H54 (cell line): ENCODE results near the gene KCNJ1.

Experiments
- DNase-seq: peaks from one replicate; pipeline ENCODE4 v3.0.0; 2011; ENCODE audit warnings: low spot score, mixed read lengths; ENCODE audit not compliant: insufficient read length
- FAIRE-seq: peaks from 3 replicates; lab custom pipeline; 2011; peaks lifted over from hg19 to GRCh38; lab: Jason Lieb, UNC
- POLR2A ChIP-seq: IDR thresholded peaks from 2 replicates; pipeline ENCODE4 v1.6.1; 2011; ENCODE audit warnings: low read depth, mild to moderate bottlenecking, low read length

KCNJ1 gene

DNA sequence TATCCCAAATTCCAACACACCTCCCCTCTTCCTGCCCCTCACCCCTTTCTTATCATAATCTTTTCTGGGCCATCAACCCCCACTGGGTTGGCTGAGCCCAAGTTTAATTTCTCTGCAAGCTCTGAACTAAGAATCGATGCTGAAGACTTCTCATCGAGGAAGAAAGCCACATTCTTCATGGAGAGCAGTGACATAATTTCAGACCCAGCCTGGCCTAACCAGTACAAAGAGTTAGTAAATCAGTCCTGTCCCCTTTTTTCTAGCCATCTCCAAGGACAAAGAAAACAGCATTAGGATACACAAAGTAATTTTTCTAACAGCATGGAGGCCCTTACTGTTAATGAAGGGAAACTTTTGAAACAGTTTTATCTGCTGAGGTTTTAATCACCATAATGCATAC is 45.0 kb downstream of the KCNJ1 start:
- DNase-seq (no peak), FAIRE-seq (no peak)
- TF ChIP-seq POLR2A: no peak

DNA sequence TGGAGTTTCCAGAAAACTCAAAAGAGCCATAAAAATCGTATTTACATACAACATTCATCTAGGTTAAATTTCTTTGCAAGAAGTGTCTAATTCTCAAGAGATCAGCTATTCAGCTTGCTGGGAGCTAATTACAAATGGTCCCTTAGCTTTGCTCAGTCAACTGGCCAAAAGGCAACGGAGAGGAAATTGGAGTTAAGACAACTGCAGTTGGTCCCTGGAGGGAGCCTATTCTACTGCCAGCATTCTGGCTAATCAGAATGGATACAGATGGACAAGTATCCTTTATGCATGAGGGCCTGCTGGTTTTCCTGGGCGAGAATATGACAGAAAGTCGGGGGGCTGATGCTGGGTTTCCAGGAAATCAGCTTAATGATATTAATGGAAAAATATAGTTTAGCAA is 45.5 kb downstream of the KCNJ1 start:
- TF ChIP-seq POLR2A: no peak
- FAIRE-seq (no peak), DNase-seq (no peak)

DNA sequence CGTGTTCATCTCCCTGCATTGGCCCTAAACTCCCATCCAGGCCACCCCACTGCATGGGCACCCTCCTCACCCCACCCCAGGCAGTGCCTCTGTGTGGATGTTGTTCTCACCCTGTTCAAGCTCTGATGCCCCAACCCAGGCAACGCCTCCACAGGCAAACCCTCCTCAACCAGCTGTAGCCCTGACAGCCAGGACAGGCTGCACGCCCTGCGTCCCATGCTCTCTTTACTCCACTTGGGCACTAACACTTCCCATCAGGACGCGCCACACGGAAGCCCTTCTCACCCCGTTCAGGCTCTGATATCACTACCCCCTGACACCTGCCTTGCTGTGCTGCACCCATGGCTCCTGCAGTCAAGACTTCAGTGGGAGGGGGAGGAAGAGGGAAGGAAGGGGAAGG is 47.9 kb downstream of the KCNJ1 start:
- DNase-seq (no peak), FAIRE-seq (no peak)
- no peak for TF ChIP-seq POLR2A

DNA sequence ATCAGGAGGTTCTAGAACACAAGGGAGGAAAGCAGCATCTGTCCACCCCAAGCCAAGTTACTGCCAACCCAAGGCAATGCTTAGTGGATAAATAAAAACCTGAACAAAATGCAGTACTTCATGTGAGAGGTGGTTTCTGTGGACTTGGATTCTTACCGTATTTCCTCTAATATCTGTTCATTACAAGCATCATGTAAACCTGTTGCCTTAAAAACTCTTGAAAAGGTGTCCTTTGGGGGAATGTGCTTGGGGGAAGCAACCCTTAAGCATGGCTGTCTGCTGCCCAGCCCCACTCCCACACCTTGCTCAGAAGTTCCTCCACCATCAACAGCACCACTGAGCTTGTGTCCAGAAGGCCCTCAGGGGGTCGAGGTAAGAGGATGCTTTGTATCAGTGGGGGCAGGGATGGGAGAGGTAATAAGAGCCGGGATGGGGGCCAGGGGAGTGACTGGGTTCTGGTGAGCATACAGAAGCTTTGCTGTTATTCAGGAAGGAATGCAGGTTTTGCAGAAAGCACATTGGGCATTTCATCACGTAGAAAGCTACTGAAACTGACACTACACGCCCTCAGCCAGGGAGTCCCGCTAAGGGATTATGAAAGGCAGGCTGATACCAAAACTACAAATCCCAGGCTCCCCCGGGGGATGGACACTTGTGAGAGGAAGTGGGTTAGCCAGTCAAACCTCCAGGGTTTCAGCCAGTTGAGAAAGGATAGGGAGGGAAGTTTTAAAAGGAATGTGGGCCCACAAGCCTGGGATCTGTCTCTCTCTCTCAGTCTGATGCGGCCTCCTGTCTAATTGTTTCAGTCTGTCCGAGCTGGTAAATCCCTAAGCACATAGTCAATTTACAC is 52.0 kb downstream of the KCNJ1 start:
- no peak for FAIRE-seq

DNA sequence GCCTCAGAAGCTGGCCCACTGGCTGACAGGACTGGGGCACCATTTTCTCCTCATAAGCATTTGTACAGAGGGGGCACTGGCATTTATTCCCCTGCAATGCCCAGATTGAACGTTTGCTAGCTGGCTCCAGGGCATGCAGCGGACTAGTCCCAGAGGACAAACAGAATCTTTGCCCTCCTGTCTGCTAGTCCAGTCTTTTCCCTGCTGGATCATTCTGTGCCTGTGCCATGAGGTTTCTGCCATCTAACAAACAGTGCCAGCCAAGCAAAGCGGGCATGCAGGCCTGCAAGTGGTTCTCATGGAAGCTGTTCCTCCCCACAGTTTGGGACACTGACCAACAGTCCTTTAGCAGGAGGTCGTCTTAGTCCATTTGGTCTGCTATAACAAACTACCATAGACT is 53.4 kb downstream of the KCNJ1 start:
- TF ChIP-seq POLR2A: no peak
- FAIRE-seq (no peak), DNase-seq (no peak)

More for the DNA sequence above, 52.0 kb downstream of the KCNJ1 start:
- TF ChIP-seq POLR2A: no peak
- DNase-seq: peak; percentile 16

DNA sequence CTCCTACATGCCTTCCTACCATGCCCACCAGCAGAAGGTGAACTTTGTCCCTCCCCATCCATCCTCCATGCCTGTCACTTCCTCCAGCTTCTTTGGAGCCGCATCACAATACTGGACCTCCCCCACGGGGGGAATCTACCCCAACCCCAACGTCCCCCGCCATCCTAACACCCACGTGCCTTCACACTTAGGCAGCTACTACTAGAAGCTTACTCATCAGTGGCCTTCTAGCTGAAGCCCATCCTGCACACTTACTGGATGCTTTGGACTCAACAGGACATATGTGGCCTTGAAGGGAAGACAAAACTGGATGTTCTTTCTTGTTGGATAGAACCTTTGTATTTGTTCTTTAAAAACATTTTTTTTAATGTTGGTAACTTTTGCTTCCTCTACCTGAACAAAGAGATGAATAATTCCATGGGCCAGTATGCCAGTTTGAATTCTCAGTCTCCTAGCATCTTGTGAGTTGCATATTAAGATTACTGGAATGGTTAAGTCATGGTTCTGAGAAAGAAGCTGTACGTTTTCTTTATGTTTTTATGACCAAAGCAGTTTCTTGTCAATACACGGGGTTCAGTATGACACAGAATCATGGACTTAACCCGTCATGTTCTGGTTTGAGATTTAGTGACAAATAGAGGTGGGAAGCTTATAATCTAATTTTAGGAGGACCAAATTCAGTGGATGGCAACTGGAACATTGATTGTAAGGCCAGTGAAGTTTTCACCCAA is 56.1 kb downstream of the KCNJ1 start:
- no peak for DNase-seq
- no peak for TF ChIP-seq POLR2A
- no peak for FAIRE-seq

DNA sequence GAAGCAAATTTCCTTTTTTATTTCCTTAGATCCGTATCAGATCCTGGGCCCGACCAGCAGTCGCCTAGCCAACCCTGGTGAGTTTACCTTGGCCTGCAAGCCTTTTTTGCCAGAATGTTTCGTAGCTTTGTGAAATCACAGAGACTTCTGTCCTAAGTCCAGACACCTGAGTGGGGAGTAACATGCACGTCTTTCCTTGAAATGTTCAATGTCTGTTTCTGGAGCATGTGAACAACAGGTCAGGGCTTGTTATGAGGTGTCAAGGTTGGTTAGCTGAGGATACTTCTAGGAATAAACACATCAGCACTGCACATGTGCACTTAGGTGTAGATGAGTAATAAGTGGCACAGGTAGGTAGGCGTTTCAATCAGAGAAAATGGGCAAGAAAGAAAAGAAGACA is 58.0 kb downstream of the KCNJ1 start:
- no peak for DNase-seq
- no peak for TF ChIP-seq POLR2A
- no peak for FAIRE-seq

DNA sequence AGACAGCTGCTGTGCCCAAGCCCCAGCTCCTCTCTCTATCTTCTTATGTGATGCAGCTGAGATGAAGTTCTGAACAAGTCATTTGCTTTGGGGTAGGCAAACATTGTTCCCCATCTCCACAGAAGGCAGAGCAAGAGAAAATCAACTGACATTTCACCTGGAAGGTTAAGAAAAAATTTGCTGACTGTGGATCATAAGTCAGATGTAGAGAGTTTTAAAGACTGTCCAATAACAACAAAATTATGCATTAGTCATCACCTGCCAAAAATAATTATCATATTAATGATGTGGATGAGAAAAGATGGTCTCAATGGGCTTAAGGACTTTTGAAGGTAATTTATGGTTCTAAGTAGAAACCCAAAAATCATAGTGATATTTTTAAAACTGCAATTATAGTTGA is 59.2 kb downstream of the KCNJ1 start:
- TF ChIP-seq POLR2A: no peak

DNA sequence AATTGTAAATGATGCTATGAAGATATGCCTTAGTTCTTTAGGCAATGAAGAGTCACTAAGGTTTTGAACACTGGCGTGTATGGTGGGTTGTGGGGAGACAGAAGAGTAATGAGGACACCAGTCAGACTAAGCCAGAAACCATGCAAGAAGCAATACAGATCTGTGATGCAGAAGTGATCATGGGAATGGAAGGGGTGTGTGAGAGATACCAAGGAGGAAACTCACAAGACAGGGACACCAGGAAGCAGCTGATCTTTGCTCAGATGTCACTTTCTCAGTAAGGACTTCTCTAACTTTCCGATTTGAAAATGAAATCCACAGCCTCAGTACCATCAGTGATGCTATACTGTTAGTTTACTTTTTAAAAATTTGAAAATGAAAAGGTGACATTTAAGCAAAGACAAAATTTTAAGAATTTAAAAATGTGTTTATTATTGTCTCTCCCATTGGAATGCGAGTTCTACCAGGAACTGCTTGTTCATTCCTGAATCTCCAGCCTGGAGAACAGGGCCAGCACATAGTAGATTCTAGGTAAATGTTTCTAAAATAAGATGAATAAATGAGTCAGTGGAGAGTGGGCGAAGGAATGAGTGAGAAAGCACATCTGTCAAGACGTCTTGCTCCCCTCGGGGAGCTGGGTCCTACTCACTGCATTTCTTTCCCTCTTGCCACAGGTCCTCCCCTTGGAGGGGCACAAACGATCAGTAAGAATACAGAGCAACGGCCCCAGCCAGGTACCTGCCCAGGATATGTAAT is 60.4 kb downstream of the KCNJ1 start:
- no peak for DNase-seq
- no peak for TF ChIP-seq POLR2A
- FAIRE-seq: no peak

More for the DNA sequence above, 59.2 kb downstream of the KCNJ1 start:
- FAIRE-seq (no peak), DNase-seq (no peak)

DNA sequence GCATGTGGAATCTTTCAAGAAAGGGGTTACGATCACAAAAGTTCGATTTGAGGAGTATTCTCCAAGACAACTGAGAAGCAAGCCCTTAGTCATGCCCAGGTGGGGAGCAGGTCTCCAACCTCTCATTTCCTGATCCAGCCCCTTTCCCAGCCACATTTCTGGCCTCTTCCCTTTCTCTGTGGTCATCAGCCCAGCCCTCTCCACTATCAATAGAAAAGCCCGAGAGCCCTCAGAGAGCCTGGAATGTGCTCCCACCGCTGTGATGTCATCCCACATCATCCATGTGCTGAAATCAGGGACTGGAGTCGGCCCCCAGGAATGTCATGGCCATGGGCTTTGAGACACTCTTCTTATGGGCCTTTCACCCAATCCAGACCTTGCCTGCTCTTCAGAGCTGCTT is 62.6 kb downstream of the KCNJ1 start:
- DNase-seq (no peak), FAIRE-seq (no peak)
- no peak for TF ChIP-seq POLR2A

DNA sequence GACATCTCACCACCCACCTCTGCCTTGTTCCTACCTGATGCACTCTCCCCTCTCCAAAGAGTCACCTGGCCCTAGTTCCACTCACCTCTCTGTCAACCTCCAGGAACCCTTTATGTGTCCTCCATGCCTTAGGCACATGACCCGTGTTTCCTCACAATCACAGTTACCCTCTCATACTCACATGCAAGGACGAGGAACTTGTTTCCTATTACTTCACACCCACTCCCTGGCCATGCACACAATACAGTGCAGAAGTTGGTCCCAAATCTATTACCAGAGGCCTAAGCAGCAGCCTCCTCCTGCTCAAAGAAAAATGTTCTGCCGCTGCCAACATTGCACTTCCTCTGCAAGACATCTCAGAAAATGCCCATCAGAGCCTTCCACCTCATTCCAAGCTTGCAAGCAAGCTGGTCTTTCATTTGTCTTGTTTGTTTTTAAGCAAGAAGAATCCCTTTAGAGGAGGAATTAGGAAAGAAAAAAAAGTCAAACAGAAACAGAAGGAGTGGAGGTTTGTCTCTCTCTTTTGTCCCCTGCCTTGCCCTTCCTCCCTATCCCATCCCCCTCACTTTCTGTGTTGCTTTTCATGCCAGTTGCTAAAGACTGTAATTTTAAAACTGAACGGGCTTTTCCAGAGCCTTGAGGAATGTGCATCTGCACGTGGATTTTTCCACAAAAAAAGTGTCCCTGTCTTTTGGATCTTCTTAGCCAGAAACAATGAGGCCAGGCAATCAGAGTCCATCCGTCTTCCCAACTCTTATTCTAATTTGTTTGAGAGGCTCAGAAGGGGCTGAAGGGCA is 63.4 kb downstream of the KCNJ1 start:
- FAIRE-seq: no peak
- no peak for TF ChIP-seq POLR2A

DNA sequence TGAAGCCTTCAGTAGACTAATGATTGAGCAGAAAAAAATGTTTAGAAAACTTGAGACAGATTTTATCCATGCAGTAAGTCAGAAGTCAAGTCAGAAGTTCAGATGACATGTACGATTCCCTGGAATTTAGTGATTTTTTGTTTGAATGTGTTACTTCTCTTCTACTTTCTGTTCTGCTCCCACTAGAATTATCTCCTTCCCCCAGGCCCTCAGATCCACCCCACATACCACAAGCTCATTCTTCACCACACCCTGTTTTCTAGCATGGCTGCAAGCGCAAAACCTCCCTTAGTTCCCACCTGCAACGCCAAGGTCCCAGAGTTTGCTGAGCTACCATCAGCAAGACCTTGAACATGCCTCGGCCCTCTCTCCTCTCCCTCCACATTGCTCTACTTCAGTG is 64.1 kb downstream of the KCNJ1 start:
- no peak for TF ChIP-seq POLR2A
- DNase-seq (no peak), FAIRE-seq (no peak)

More for the DNA sequence above, 63.4 kb downstream of the KCNJ1 start:
- no peak for DNase-seq

DNA sequence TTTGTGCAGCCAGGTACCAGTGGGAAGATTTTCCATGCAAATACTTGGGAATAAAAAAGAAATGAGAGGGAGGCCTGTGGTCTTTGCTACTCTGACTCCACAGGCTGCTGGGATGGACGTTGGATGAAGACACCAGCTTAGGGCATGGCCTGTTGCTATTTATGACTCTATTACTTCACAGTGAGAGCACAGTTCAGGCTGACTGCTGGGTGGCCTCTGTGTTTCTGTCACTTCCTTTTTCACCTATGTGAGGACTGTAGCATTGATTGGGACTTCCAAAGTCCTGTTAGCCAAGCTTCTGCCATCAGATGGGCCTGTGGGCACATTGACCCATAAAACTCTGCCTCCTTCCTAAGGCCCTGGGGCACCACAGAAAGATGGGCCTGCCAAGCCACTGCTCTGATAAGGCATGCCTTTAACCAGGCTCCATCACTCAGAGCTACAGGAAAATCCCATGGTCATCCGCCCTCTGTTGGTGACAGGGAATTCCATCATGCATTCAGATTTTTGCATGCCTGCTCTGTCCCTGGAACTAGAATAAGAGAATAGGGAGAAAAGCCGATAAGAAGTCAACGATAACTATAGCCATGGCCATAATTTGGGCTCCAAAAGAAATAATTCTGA is 64.6 kb downstream of the KCNJ1 start:
- no peak for DNase-seq
- no peak for FAIRE-seq
- no peak for TF ChIP-seq POLR2A
